GM21825 (cell line): Measurements from ENCODE around the gene PLCXD3.

Experiments used
- ATAC-seq: cut with Tn5 transposase; IDR thresholded peaks from one replicate; pipeline ENCODE4 v1.9.1; 2021; ENCODE audit warnings: mild to moderate bottlenecking, moderate library complexity; ENCODE audit not compliant: unreplicated experiment

The PLCXD3 gene

DNA sequence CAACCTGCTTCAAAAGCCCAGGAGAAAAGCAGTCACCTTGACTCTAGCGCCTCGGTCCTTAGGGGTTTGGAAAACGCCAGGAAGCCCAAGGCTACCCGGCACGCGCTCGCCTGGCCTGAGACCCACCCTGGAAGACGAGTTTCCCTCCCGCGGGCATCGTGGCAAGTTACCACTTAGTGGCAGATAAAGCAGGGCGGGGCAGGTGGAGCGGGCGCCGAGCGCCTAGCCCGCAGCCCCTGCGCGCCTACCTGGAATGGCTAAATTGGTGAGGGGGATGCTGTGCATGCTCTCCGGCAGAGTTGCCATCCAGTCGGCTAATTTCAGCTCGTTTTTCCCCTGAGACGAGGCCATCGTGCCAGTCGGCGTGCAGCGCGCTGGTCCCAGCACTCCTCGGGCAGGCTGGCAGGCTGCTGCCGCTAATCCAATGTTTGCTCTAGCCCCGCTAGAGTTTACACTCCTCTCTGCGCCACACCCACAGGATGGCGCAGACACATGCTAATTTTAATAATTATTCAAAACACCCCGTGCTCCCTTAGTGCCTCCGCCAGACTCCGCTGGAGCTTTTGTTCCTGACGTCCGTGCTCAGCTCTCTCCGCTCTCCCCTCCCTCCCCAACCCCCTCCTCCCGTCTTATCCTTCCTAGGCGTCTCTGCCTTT, at the start of gene PLCXD3:
PLCXD3 (minus strand) TSS at position 426 of the 656 bp plus-strand sequence; CDS start at position 351, 75 bp downstream.
- no peak for ATAC-seq

GRCh38 chr5:41559184-41559583, 48.8 kb upstream of the PLCXD3 start:
- no peak for ATAC-seq

DNA sequence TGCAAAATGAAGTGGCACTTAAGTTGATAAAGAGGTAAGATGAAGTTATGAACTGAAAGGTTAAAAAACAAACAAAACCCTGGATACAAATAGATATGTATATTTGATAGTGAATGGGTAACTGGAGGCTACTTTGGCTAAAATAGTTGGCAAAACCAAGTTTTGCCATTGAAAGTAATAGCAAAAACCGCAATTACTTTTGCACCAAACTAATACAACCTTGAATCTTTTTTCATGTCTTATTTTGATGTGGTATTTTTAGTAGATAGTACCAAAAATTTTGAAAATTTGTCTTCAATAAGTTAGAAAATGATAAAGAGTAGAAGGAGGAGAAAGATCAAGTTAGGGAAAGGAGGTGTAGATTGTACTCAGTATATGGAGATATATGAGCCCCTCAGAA, 47.9 kb upstream of the PLCXD3 start:
- ATAC-seq = no peak

- ATAC-seq = no peak
Measured at GRCh38 chr5:41547991-41548390, 37.6 kb upstream of the PLCXD3 start.

- ATAC-seq = no peak
Measured at GRCh38 chr5:41542183-41542582, 31.8 kb upstream of the PLCXD3 start.

- no peak for ATAC-seq
Measured at GRCh38 chr5:41539454-41539853, 29.1 kb upstream of the PLCXD3 start.

DNA sequence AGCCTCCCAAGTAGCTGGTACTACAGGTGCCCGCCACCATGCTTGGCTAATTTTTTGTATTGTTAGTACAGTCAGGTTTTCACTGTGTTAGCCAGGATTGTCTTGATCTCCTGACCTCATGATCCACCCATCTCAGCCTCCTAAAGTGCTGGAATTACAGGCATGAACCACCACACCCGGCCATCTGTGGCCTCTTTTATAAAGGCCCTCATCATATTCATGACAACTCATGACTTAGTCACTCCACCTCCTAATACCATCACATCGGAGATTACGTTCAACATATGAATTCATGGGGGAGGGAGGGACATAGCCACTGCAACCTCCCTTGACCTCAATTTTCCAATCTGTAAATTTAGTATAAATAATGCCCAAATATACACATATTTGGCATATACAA, 27.2 kb upstream of the PLCXD3 start:
- no peak for ATAC-seq

GRCh38 chr5:41532485-41532884, 22.1 kb upstream of the PLCXD3 start:
- no peak for ATAC-seq

GRCh38 chr5:41527201-41527779, 16.9 kb upstream of the PLCXD3 start:
- ATAC-seq = no peak

DNA sequence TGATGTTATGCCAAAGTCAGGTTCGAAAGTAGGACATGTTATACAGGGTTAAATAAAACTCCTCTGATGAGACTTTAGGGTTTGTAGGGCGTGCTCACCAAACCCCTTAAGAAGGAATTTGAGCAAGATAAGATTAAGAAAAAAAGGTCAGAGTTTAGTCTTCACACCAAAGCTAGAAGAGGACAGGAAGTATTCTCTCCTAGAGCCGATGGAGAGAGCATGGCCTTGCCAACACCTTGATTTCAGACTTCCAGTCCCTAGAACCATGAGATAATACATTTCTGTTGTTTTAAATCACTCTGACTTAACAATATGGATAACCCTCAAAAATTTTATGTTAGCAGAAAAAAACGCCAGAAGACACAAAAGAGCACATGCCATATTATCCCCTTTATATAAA, 16.3 kb upstream of the PLCXD3 start:
- no peak for ATAC-seq

DNA sequence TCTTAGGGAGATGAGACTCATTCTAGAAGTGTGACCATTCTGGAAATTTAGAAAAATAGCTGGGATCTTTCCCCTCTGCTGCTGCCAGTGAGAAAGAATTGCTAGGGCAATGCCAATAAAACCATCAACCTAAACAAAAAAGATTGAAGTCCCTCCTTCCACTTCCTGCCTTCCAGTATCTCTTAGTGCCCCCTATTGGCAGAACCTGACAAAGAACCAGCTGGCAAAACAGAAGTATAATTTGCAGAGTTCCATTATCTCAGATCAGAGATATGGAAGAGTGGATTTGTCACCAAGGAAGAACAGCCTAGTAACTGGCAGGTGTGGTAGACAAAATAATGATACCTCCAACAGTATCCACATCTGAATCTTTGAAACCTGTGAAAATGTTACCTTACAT, 13.8 kb upstream of the PLCXD3 start:
- ATAC-seq = no peak

GRCh38 chr5:41522193-41522786, 11.9 kb upstream of the PLCXD3 start:
- no peak for ATAC-seq

DNA sequence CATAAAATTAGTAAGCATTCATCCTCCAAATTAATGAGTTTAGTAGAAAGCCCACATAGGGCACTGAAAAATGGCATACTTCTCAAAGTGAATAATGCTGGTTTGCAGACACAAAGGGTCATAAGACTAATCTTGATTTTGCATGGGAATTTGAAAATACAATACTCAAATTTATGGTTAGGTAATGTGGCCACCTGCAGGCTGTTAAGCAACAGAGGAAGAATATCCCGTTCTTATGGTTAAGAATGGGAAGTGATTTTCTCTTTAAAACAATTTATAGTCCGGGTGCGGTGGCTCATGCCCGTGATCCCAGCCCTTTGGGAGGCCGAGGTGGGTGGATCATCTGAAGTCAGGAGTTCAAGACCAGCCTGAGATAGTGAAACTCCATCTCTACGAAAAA, 9.4 kb upstream of the PLCXD3 start:
- ATAC-seq = no peak

DNA sequence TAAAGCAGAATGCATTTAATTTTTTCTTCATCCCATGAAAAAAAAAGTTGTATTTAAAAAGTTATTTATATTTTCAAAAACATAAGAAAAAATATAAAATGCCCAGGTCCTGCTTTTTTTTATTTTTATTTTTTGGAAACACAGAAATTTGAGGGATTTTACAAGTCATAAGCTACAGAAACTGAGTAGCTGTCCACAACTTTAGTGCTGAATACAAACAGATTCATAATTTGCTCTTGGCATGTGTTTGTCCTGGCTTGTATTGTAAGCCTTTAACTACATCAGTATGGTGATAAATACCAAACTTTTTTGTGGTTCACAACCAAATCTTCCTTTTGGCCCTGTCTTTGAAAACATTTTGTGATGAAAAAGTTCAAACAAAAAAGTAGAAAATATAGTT, 7.5 kb upstream of the PLCXD3 start:
- no peak for ATAC-seq

DNA sequence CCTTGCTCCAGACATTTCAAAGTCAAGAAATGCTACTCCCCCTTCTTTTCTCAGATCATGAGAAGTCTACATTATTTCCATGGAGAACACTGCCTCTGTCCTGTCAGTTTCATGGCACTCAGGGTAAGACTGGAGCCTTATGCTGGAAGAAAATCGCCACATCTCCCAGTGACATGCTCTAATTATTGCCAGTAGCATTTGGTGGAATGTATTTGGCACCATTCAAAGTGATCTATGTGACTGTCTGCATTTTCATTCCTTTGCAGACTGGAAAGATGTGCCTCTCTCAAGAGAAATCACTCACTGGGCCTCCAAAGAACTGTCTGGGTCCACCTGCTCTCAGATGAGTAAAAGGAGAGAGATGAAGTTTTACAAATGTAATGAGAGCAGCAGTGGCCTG, 840 bp upstream of the PLCXD3 start:
- ATAC-seq = no peak

DNA sequence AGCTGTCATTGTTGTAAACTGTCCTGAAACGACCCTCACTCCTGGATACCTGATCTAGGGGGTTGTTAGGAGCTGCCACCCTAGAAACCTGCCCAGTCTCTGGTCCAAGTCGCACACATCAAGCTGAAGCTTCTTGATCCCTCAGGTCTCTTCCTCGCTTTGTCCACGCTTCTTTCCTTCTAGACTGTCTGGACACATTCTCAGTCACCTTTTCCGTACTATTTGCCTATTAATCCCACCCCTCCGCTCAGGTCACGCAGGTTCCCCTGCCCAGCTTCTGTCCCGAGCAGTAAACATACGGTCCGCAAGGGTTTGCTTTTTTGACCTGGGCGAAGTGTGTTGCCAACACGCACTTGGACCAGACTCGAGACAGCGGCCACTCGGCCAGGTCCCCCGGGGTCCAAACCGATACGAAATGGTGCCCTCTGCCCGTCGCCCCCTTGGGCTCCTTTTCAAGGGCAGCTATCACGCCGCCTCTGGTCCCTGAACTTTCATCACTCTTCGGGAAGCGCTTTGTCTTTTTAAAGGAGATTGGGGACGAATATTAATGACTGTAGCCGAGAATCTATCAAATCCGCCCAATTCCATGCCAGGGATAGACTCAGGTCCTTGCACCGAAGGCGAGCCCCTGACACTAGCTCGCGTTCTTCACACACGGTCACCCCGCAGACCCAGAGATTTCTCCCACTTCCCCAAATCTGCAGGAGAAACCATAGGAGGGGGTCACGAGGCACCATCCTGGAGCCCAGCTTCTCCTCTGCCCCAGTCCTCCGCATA, 814 bp downstream of the PLCXD3 start:
- no peak for ATAC-seq

DNA sequence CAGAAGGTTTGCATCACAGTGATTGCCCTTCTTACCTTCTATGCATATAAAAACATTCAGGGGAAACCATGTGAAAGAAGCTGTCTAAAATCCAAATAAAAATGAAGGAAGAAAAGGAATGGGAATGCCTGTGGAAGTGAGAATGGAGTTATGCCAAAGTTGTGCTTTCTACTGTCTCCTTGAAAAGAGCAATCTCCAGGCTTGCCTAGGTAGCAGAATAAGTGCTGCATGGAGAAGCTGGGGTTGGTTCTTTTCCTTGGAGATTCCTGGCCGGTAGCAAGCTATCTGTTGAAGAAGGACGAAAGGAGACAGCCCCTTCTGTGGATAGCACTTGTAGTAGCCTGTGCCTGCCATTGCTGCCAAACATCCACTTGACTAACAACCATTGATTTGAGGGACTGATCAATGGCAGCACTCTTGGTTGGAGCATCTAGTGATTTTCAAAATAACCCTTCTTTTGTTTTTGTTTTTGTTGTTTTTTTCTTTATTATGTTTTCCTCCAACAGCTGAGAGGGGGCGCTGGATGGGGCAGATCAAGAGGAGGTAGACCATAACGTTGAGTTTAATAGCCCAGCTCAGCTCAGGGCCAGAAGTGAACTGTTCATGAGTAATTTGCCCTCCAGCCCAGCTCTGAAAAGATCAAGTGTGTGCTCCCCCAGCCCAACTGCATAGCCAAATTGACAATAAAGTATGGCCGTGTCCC, 1.6 kb downstream of the PLCXD3 start:
- ATAC-seq = no peak

DNA sequence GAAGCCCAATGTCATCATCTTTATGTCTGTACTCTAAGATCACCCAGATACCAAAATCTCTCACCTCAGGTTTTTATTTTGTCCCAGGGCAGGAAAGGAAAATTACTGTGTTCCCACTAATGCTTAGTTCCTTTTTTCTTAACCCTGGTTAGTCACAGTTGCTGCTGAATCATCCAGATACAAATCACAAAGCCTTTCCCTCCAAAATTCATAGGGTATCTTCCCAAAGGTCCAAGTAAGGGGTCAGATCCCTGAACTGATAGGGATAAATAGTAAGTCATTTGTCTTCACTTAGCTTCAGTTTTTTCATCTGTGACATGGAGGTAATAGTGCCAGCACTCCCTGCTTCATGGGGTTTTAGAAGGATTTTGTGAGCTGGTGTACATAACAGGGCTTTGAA, 2.2 kb downstream of the PLCXD3 start:
- no peak for ATAC-seq

DNA sequence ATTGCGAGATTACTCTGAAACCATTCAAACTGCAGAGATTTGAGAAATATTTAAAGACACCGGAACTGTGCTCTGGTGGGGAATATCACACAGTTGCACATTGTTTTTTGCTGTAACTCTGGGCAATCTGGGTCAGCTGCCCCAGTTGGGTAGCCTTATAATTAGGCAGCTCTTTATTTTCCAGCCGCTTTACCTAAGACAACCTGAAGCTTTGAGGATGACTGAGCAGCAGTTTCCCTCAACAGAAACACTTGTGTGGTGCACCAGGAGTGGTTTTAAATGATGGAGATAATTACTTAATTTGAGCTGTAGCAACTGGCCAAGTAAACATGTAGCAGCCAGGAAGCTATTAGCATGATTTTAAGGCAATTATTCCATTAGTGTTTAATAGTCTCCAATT, 2.9 kb downstream of the PLCXD3 start:
- ATAC-seq = no peak

- no peak for ATAC-seq
Measured at GRCh38 chr5:41503860-41504259, 6.5 kb downstream of the PLCXD3 start.

DNA sequence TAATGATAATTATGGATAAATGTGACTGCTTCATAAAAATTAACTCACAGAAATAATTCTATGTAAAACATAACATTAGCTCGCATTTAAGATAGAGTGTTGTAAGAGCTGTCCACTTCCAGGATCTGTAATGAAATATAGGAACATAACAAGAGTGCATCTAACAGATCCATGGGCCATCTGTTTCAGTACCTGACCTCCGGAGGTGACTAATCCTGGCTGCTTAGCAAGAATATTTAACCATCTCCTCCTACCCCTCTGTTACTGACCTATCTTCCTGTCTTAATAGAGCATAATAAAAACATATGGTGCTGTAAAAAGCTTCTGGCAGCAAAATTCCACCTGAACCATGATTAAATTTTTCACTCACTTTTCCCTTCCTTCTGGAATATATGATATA, 7.1 kb downstream of the PLCXD3 start:
- ATAC-seq = no peak
